ENCODE data around the gene RANBP10. TPM values are rescaled to one million over a fixed set of nuclear protein-coding genes. Genes with fewer than 3 reads are reported as not detected.

Gene RANBP10
- total RNA-seq, 1 experiment from 2014 or later = 15.6 TPM

DNA sequence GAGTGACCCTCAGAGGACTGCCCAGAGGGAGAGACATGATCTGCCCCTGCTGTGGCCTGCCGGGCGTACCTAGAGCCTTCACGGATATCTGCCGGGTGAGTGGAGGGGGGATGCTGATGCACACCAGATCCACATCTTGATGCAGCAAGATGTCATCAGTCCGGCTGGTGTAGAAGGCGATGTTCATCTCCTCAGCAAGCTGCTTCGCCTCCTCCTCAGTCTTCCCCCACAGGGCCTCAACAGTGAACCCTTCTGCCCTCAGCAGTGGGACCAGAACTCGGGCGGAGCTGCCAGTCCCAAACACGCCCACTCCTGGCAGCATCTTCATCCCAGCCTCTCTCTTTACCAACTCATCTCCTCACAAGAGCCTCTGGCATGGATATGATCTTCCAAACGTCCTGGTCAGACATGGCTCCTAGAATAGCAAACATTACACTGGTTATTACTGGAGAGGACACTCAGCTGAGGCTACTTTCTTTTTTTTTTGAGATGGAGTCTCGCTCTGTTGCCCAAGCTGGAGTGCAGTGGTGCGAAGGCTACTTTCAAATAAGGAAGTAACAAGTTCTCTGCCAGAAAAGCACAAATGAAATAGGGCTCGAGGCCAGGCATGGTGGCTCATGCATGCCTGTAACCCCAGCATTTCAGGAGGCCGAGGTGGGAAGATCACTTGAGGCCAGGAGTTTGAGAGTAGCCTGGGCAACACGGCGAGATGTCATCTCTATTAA lies 120.8 kb downstream of the RANBP10 start:
- Histone ChIP-seq H3K79me2 (ENCODE audit: insufficient read depth, low read length) (no peaks in the 10 kb centered on the region), H2AK5ac (ENCODE audit: insufficient read length, low read length) (no peak overlapping the region), H2BK20ac (ENCODE audit: low read depth, low read length, poor library complexity, severe bottlenecking) (no peak overlapping the region), H4K8ac (replicated peaks; ENCODE audit: insufficient read length, low read depth, low read length) (peak overlapping the region; percentile 77), H3K14ac (ENCODE audit: insufficient read depth, low read length) (no peak overlapping the region), H3K4ac (ENCODE audit: low read depth, low read length) (no peak overlapping the region), H4K91ac (ENCODE audit: insufficient read length, low read depth, low read length) (no peak overlapping the region), H3K9me3 (ENCODE audit: control insufficient read depth, low read depth, low read length) (no peaks in the 10 kb centered on the region), H3K56ac (ENCODE audit: insufficient read length, low read depth, low read length) (no peak overlapping the region), H3K4me2 (ENCODE audit: insufficient read depth, insufficient read length, low read length) (no peak overlapping the region), H3K9ac (ENCODE audit: extremely low read depth, insufficient read length, low read length) (no peak overlapping the region), H4K20me1 (ENCODE audit: control insufficient read depth, insufficient read depth, insufficient read length) (no peaks in the 10 kb centered on the region), H3K4me1 (ENCODE audit: insufficient read depth, low read length) (no peaks in the 10 kb centered on the region), H2BK5ac (ENCODE audit: insufficient read length, low read length) (no peak overlapping the region), H3K23ac (ENCODE audit: insufficient read length, low read depth, low read length) (no peak overlapping the region), H3K18ac (ENCODE audit: insufficient read length, low read depth, low read length) (no peak overlapping the region), H2AFZ (ENCODE audit: low read length) (no peak overlapping the region), H3T11ph (ENCODE audit: low read length) (no peak overlapping the region), H3K27me3 (ENCODE audit: insufficient read depth, low read length) (no peaks in the 10 kb centered on the region), H3K23me2 (ENCODE audit: insufficient read length, low read depth, low read length, poor library complexity, severe bottlenecking) (no peaks in the 10 kb centered on the region), H2BK15ac (ENCODE audit: low read depth, low read length) (0 out of 2 replicates have a peak overlapping the region, but pooled peaks have one; percentile 54), H4K5ac (ENCODE audit: insufficient read length, low read depth, low read length) (no peak overlapping the region), H3K79me1 (ENCODE audit: insufficient read depth, low read depth, low read length, poor library complexity, severe bottlenecking) (no peaks in the 10 kb centered on the region), H2BK120ac (ENCODE audit: low read depth, low read length, poor library complexity, severe bottlenecking) (no peak overlapping the region), H2BK12ac (ENCODE audit: insufficient read length, low read depth, low read length) (no peak overlapping the region), H3K27ac (ENCODE audit: insufficient read length, low read depth, low read length) (no peak overlapping the region)
- Mint-ChIP-seq H3K27ac (no peak overlapping the region; a peak in 1 of 7 replicates), H3K4me3 (no peak overlapping the region), H3K36me3 (ENCODE audit: insufficient read depth in 1 of 3, low read depth in 3 of 3) (peaks cover 8 to 17% (median 17%) of the 10 kb centered on the region in 3 experiments; a peak in 6 of 7 replicates), H3K9me3 (no peaks in the 10 kb centered on the region), H3K4me1 (no peaks in the 10 kb centered on the region), H3K27me3 (ENCODE audit: low read depth) (no peaks in the 10 kb centered on the region)
- WGBS (ENCODE audit: extremely low coverage, insufficient read length, low lambda C conversion rate) = no CpG with 5 or more reads among the region's 17 CpGs
- TF ChIP-seq, protein P1, sequence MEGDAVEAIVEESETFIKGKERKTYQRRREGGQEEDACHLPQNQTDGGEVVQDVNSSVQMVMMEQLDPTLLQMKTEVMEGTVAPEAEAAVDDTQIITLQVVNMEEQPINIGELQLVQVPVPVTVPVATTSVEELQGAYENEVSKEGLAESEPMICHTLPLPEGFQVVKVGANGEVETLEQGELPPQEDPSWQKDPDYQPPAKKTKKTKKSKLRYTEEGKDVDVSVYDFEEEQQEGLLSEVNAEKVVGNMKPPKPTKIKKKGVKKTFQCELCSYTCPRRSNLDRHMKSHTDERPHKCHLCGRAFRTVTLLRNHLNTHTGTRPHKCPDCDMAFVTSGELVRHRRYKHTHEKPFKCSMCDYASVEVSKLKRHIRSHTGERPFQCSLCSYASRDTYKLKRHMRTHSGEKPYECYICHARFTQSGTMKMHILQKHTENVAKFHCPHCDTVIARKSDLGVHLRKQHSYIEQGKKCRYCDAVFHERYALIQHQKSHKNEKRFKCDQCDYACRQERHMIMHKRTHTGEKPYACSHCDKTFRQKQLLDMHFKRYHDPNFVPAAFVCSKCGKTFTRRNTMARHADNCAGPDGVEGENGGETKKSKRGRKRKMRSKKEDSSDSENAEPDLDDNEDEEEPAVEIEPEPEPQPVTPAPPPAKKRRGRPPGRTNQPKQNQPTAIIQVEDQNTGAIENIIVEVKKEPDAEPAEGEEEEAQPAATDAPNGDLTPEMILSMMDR (conservative IDR thresholded peaks at IDR 0.05) = no peak
- no peak for DNase-seq
